HG03571 (cell line): ENCODE measurements around the gene SUCLG2.

Source experiments
- ATAC-seq: cut with Tn5 transposase; IDR thresholded peaks from one replicate; pipeline ENCODE4 v1.9.1; 2021; ENCODE audit not compliant: unreplicated experiment

SUCLG2 gene

DNA sequence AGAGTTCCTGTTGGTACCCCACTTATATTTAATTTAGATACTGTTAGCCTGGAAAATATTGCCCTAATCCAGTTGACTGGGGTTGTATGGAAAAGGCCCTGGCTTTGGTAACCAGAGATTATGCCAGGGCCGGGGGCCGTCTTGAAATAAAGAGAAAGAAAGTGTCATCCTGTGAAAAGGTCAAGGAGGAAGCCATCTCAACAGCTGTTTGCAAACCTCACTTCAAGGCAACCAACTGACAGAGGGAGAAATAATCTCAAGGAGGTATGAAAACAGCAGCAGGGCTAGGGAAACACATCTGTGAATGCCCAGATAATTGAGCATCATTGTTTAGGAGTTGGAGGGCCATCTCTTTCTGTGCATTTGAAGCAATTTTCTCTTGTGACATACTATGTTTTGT lies 190.8 kb downstream of the SUCLG2 start:
- ATAC-seq: no peak

DNA sequence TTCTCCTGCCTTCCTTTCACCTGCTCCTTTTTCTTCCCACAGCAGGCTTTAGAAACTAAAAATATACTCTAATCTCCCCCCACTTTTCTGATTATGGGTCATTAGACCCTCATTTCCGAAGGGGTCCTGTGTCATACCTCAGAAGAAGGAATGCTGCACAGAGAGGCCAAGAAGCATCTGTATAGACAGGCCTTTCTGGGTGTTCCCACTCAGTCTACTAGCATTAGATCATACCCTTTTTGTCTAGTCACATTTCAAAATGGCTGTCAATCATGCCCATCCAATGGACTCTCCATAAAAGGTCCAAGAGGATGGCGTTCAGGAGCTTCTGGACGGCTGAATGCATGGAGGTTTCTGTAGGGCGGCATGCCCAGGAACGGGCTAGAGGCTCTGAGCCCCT lies 192.2 kb downstream of the SUCLG2 start:
- no peak for ATAC-seq

- no peak for ATAC-seq
Measured at GRCh38 chr3:67461667-67462142, 192.7 kb downstream of the SUCLG2 start.

DNA sequence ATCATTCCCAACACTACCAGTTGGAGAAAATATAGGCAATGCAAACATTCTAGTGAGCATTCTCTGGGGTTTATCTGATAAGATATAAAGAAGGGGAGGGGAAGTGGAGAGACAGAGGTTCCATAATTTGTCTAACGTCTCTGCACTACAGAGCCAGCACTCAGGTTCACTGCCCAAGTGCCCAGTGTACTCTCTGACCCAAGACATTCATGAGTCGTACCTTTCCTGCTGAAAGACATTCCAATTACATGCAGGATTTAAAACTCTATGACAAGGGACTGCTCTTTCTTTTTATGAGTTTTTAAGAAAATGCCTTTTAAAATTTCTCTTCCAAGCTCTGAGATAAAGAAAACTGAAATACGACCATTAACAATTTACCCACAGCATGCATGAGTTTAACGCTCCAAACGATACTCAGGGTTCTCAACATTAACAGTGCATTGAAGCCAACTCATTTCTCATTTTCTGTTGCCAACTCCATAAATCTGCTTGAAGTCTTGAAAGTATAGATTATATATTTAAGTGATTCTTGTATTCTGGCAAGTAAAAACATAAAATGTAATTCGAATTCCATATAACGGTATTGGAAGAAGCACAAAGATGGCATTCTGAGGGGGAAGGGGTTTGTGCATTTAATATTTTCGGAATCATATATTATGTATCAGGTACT lies 193.4 kb downstream of the SUCLG2 start:
- ATAC-seq: no peak

DNA sequence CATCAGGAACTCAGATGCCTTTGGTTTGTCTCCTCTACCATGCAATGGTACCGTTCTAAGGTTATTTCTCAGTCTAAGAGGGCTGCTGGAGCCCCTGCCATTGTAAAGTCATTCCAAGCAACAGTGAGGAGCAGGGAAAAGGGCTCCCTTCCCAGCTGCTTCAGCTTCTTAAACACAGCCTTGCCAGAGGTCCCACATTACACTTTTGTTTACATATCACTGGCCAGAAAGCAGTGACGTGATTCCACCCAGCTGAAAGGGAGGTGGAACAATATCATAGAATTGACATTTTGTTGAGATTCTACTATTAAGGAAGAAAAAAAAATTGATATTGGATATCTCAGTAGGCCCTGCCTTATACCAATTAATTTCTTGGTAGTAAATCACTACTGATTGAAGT lies 194.6 kb downstream of the SUCLG2 start:
- no peak for ATAC-seq

- ATAC-seq: no peak
Measured at GRCh38 chr3:67458896-67459530, 195.4 kb downstream of the SUCLG2 start.

GRCh38 chr3:67458408-67458807 lies 196.0 kb downstream of the SUCLG2 start:
- ATAC-seq: no peak

GRCh38 chr3:67453628-67454027 lies 200.8 kb downstream of the SUCLG2 start:
- ATAC-seq: no peak

DNA sequence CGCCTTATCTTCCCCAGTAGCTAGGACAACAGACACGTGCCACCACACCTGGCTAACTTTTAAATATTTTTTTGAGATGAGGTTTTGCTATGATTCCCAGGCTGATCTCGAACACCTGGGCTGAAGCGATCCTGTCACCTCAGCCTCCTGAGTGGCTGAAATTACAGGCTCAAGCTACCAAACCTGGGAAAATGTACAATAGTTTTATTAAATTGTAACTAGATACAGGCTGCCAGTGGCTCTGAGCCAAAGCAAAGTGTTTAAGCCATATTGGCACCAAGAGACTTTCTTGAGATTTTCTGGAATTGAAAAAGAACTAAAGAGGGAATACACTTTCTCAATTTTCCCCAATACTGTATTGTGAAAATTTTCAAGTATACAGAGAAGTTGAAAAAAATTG lies 204.3 kb downstream of the SUCLG2 start:
- ATAC-seq: no peak

GRCh38 chr3:67447393-67447792 lies 207.0 kb downstream of the SUCLG2 start:
- no peak for ATAC-seq

GRCh38 chr3:67437789-67438188 lies 216.6 kb downstream of the SUCLG2 start:
- ATAC-seq: no peak

DNA sequence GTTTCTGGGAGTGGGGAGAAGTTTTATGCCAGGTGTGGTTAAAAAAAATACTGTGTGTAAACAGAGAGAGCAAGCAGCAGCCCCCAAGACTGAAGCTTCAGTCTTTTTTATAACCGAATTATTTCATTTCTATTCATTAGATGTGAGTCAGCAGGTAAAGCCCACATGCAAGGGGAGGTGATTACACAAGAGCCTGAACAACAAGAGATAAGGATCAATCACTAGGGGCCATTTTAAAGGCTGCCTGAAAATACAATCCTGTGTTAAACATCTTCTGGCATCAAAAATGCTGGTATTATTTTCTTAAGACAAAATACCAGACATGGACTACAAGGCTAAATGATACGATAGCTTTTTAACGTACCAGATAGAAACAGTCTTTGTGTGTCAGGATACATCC lies 217.3 kb downstream of the SUCLG2 start:
- no peak for ATAC-seq

DNA sequence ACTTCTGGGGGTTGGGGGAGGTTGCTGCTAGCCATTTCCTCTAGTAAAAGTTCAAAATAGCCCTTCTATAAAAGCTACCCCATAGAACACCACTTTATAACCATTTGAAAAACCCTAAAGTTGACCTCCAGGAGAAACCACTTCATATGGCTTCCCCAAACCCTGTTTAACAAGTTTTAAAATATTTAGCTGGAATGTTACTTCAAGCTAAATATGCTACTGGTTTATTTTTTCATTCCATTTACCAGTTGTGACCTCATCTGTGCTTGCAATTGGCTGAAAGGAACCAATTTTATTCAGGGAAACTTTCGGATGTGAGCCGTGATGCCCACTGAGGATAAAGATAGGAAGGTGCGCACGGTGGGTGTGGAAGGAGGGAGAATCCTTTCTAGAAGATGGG lies 221.3 kb downstream of the SUCLG2 start:
- no peak for ATAC-seq

GRCh38 chr3:67431887-67432286 lies 222.5 kb downstream of the SUCLG2 start:
- no peak for ATAC-seq

DNA sequence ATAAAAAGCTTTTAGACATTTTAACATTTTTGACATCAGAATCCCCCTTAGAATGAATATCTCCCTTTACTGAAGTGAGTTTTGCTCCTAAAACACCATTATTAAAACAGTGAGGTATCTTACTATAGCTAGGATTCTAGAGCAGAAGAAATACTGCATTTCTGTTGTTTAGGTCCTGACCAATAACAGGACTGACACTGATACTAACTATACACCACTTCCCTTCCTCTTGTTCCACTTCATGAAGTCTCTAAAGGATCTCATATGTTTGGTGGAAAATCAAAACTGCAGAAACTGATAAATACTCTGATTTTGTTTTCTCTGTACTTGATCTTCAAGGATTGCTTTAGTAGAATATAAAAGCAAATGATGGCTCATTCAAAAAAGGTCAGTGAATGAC lies 230.7 kb downstream of the SUCLG2 start:
- ATAC-seq: no peak

DNA sequence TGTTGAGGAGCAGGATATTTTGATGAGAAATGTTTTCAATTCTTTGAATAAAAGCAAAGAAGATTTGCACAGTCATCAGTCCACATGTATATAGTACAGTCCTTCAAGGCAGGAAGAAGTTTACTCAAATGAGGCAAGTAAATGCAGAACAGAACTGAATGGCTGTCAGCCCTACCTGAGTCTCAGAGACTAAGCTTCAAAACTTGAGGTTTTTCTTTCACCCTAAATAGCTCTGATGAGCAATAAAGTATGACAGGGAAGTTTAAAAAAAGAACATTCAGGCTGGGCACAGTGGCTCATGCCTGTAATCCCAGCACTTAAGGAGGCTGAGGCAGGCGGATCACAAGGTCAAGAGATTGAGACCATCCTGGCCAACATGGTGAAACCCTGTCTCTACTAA lies 232.5 kb downstream of the SUCLG2 start:
- no peak for ATAC-seq

DNA sequence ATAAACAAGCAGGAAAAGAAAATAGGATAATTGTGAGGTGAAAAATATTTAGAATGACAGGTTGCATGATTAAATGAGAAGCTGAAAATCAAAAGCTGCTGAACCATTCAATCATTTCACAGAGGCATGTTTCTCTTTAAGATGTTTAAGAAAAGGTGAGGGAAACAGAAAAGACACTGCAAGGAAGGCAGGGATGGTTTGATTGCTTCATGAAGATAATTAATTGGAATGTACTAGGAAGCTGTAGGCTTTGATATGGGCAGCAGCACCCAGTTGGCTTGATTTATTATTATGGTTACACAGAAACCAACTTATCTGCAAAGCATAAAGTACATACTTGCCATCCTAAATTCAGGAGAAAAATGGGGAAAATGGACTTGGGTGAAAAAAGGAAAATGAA lies 234.6 kb downstream of the SUCLG2 start:
- ATAC-seq: no peak

GRCh38 chr3:67419218-67419529 lies 235.2 kb downstream of the SUCLG2 start:
- no peak for ATAC-seq

DNA sequence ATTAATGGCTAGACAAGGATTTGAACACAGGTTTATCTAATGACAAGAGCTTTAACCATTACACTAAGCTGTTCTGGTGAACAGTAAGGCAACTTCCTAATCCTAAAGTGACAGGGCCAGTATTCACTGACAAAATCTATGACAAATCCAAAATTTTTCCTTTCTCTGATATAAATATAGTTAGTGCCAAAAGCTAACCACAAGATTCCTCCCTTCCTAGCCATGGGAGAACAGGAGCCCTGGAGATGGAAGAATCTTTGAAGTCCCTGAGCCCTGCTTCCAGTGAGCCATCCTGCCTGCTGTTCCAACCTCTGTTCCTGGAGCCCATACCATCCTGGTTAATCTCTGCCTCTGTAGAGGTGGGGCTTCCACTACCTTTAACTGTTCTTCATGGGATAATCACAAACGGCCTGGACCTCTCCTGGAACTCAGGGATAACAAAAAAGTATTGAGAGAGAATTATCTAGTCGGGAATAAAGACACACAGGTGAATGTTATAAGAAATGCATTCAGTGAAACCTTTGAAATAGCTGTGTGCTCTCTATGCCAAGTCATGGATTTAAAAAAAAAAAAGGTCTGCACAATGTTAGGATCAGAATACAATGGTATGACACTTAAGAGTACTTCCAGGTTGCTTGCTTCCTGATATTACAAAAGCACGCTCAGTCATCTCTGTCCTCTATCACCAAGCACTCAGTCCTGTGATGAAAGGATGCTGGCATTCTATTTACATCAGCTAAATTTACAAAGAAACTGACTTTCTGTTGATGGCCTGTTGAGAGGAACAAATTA lies 235.8 kb downstream of the SUCLG2 start:
- no peak for ATAC-seq

- no peak for ATAC-seq
Measured at GRCh38 chr3:67416703-67417102, 237.7 kb downstream of the SUCLG2 start.

DNA sequence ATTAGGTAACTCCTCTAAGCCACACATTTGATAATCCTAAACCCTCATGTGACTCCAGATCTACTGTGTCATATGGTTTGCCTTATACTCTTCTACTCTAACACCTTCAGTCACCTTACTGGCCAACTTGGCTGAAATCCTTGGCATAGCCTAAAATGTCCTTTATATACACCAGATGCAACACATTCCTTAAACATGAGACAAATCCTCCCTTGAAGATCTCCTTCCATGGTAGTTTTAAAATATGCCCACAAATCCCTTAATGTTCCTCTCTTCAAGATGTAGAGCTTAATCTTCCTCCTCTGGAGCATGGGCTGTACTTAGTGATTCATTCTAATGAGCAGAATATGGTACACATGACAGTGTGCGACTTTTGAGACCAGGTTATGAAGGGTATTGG lies 238.9 kb downstream of the SUCLG2 start:
- no peak for ATAC-seq

GRCh38 chr3:67414740-67415139 lies 239.7 kb downstream of the SUCLG2 start:
- ATAC-seq: no peak
